Renal cortex interstitium (tissue), 11 donors: ENCODE results near the gene KIAA1671. TPM values are rescaled to one million over a fixed set of nuclear protein-coding genes. Genes with fewer than 3 reads are reported as not detected.

Experiments
- DNase-seq, 11 donors: peaks; one replicate each; pipeline ENCODE4 v3.0.0-alpha.2; 2013; ENCODE audit warnings: low read depth in 9 of 11, low spot score in 4 of 11; ENCODE audit errors: extremely low read depth in 1 of 11
- polyA plus RNA-seq, 3 donors: library from polyadenylated mRNA; unstranded; fragments of 120-200 nt; gene quantifications; one replicate each; pipeline ENCODE4 v1.2.1, GENCODE V29; 2013; ENCODE audit not compliant: insufficient read length in 3 of 3

Gene KIAA1671
- polyA plus RNA-seq, 3 donors: 24.5 to 26.0 (median 25.9) TPM

GRCh38 chr22:25071720-25072119 lies 119.2 kb downstream of the KIAA1671 start:
- DNase-seq: no peak

- no peak for DNase-seq
Observed at GRCh38 chr22:25072406-25072805, 119.9 kb downstream of the KIAA1671 start.

- DNase-seq: no peak
Observed at GRCh38 chr22:25076336-25076735, 123.8 kb downstream of the KIAA1671 start.

GRCh38 chr22:25077056-25077455 lies 124.5 kb downstream of the KIAA1671 start:
- DNase-seq: no peak

- no peak for DNase-seq
Observed at GRCh38 chr22:25077964-25078363, 125.4 kb downstream of the KIAA1671 start.

- no peak for DNase-seq
Observed at GRCh38 chr22:25078591-25078990, 126.1 kb downstream of the KIAA1671 start.

- no peak for DNase-seq
Observed at GRCh38 chr22:25080855-25081254, 128.3 kb downstream of the KIAA1671 start.

GRCh38 chr22:25081409-25081824 lies 128.9 kb downstream of the KIAA1671 start:
- DNase-seq: no peak

GRCh38 chr22:25082096-25082495 lies 129.6 kb downstream of the KIAA1671 start:
- no peak for DNase-seq

- no peak for DNase-seq
Observed at GRCh38 chr22:25083056-25083806, 130.7 kb downstream of the KIAA1671 start.

GRCh38 chr22:25083807-25084200 lies 131.3 kb downstream of the KIAA1671 start:
- no peak for DNase-seq

- no peak for DNase-seq
Observed at GRCh38 chr22:25084405-25085107, 132.0 kb downstream of the KIAA1671 start.

- no peak for DNase-seq
Observed at GRCh38 chr22:25085156-25085555, 132.6 kb downstream of the KIAA1671 start.

- peak in 5 of 11 donors; percentile 24 to 57 (median 44) for DNase-seq
Observed at GRCh38 chr22:25085930-25086901, 133.7 kb downstream of the KIAA1671 start.

GRCh38 chr22:25086902-25087282 lies 134.4 kb downstream of the KIAA1671 start:
- DNase-seq: no peak

GRCh38 chr22:25090225-25090890 lies 137.8 kb downstream of the KIAA1671 start:
- no peak for DNase-seq

GRCh38 chr22:25091458-25091857 lies 138.9 kb downstream of the KIAA1671 start:
- no peak for DNase-seq

GRCh38 chr22:25092119-25092518 lies 139.6 kb downstream of the KIAA1671 start:
- DNase-seq: no peak

GRCh38 chr22:25094579-25094978 lies 142.1 kb downstream of the KIAA1671 start:
- no peak for DNase-seq
